UCSD-AML1 (cell line): ENCODE data around the gene GINS1.
"Not testable (repeated sequence)": the region's sequence is repeated elsewhere in the genome, so short reads cannot be mapped to it uniquely, and the experiment has no call there.

Source experiments
- DNase-seq: peaks from one replicate; lab custom pipeline; 2025; ENCODE audit not compliant: unreplicated experiment; lab: John Stamatoyannopoulos, UW

The GINS1 gene

DNA sequence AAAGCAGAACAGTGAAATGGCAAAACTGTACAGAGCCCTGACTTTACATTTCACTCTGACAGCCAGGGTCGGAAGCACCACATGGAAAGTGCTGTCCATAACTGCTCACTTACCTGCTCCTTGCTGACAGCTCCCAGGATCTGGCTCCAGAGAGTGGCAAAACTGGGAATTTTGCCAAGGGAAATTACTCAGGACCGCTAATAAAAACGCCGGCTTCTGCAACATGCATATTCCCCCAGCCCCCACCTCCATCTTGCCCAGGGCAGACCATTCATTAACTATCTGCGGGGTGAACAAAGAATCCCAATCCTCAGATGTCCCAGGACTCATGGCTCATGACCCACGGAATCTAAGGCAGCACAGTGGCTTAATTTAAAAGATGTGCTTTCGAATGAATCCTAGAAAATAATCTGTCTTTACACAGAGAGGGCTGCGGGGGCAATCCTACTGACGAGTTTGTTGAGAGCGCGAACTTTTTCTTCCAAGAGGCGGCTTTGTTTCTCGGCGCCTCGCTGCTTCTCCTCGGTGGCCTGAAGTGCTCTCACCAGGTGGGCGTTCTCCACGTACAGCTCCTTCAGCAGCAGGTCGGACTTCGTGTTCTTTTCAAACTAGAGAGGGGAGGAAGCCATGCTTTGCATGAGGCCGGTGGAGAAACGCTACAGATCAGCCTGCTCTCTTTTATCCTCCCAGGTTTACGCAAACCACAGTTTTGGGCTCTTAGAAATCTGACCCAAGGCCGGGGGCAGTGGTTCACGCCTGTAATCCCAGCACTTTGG lies 45.8 kb downstream of the GINS1 start:
- no peak for DNase-seq

DNA sequence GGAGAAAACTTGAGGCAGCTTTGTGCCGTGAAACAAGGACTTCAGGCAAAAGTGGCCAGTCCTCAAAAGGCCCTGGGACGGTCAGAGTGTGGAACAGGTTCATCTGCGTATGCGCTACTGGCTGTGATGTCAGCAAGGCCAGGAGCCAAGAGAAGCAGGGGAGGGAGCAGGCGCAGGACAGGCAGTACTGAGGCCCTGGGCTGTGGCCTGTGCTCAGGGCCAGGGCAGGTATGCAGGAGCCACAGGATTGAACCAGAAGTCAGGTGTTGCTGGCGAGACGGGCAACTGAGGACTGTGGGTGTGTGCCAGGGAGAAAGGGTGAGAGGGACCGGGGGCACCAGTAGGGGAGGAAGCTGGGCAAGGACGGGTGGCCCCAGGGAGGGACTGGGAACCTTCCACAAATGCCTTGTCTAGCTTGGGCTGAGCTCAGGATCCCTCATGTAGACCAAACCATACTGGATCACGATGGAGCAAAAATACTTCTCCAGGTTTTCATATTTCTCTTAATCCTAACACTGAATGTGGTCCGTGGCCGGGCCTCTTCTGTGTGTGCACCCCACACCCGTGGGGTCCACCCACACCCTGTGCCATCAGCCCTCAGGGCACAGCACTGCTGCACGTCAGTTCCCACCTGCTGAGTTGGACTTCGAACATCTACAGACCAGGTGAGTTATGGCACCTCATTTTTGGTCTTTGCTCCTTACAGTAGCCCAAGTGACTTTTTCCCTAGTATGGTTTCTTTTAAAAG lies 46.9 kb downstream of the GINS1 start:
- no peak for DNase-seq

DNA sequence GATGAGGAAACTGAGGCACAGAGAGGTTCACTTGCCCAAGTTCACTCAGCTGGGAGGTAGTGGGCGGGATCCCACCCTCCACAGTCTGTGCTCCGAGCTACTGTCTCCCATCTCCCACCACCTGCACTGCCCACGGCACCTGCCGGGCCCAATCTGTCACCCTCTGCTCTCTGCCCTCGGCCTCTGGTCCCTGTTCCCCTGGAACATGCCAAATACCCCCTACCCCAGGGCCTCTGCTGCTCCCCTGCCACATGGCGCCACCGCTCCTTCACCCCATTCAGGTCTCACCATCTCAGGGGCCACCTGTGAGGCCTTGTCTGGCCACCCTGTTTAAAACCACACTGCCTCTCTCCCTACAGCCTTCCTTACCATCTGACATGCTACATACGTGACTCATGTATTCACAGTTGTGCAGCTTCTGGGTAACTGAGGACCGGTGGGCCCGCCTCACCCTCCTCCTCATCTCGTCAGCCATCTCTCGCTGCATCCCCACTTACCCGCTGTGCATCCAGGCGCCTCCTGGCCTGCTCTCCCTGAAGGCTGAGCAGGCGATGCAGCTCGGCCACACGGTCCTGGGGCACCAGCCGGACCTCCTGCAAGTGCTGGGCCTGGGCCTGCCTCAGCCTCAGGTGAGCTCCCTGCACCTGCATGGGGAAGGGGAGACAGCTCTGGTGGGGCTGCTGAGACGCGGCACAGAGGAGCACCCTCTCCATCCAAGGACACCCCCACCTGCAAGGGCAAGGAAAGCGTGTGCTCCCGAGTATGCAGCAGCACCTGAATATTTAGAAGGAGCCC lies 50.6 kb downstream of the GINS1 start:
- DNase-seq: no peak

DNA sequence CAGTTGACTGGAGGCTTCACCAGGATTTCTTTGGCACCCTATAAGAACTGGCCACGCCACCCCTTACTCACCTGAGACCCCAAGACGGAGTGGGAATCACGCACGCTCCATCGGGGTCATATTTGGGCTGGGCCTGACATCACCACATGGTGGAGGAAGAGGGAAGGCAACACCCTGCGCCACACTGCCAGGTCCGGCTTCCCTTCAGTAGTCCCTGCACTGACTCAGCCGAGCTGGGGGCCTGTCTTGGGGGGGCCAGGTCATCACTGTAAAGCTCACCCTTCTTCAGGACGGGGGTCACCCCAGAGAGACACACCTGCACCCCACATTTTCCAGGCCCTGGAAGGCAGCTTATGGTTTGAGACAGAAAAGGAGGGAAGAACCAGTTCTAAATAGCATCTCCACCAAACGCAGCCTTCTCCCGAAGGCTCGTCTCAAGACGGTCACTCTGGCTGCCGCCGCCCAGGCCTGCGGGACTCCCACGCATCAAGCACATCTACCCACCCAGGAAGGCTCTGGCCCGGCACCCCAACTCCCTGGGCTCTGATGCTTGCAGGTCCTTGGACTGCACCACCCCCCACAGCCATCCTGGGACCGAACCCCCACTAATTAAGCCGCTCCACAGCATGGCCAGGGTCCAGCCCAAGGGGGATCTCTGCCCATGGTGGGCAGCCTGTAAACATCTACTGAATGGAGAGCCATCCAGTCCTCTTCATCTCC lies 51.8 kb downstream of the GINS1 start:
- no peak for DNase-seq

DNA sequence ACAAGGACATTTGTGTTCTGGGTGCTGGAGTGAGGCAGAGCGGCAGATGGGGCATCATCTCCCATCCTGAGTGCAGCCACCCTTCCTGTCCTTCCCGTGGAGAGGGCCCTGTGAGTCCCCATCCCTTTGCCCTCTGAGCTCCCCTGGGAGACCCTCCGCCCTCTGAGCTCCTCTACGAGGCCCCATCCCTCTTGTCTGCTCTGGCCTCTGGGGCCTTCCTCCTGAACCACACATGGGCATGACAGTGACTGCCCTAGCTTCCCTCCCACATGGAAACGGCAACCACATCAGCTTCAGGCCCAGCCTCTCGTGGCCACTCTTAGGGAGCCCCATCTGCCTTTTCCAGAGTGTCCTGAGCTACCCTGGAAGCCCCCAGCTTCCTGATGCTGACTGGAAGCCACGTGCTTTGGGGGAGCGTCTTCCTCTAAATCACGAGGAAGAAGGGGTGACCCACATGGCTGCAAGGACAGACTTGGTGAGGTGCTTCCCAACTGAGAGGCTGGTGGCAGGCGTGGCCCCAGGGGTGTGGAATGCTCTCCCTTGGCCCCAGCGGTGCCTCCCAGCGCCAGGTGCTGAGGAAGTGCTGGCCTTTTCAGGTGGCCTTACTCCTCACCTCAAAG lies 52.6 kb downstream of the GINS1 start:
- DNase-seq: no peak

DNA sequence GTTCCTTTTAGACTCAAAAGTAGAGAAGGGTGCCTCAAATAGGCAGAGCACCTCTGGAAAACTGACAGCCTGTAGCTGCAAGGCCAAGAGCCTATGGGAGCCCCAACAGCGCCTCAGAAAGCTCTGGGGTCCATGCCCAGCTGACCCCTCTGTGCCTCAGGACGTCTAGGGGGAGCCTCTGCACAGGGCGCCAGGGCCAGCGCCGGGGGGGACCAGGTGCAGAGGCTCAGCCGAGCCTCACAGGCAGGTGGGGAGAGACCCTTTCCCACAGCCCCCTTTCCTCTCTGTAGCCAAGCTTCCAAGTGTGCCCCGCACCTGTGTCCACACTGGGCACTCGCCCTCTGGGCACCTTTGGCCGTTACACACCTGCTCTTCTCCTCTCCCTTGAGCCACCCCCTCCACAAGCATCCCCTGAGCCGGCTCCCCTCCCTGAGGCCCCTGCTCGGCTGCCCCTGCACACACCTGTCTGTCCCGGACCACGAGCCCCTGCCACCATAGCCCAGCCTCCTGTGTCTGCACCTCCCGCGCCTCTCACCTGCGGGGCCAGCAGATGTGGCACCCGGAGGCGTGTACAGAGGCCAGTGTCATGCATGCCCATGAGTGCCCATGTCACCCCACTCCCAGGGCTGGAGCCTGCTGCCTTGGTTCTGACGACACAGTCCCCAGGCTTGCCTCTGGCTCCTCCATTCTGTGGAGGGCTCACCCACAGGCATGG lies 53.2 kb downstream of the GINS1 start:
- no peak for DNase-seq

DNA sequence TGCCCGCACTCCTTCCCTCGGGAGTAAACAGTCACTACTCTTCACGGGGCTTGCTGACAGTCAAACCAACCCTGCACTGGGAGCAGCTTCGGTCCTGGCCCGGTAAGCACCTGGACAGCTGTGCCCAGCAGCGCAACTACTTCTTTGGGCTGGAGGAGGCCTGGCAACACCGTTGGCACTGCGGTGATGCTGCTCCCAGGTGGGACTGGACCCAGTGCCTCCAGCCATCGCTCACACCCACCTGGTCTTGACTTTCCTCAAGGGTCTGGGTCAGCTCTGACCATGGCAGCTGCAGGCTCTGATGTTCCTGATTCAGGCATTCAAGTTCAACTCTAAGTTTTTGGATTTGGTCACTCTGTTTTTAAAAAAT lies 53.8 kb downstream of the GINS1 start:
- DNase-seq: no peak

DNA sequence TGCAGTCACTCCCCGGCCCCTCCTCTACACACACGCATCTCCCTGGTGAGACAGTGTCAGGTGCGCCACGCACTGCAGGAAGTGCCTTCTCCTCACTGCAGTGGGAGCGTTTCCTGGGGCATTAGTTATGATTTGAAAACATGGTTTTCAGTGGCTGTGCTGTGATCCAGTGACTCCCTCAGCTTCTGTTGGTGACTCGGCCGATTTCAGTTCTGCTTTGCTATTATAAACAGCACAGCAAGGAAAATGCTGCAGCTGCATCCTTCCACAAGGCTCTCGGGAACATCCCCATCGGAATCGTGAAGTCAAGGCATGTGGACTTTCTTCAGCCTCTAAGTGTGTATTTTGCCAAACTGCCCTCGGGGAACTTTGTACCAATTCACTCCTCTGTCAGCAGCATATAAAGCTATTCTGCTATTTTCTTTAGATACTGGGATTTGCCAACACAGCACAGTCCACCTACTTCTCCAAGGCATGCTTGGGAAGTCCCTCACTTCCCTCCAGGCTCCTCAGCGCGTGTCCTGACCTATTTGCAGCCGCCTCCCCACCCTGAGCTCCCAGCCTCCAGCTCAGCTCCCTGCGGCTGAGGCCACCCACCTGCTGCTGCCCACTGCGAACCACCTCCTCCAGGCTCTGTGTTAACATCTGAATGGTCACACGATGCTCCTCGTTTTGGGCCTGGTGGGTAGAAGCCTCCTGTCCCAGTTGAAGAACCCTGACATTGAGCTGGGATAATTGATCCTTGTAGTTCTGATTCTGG lies 54.5 kb downstream of the GINS1 start:
- no peak for DNase-seq

DNA sequence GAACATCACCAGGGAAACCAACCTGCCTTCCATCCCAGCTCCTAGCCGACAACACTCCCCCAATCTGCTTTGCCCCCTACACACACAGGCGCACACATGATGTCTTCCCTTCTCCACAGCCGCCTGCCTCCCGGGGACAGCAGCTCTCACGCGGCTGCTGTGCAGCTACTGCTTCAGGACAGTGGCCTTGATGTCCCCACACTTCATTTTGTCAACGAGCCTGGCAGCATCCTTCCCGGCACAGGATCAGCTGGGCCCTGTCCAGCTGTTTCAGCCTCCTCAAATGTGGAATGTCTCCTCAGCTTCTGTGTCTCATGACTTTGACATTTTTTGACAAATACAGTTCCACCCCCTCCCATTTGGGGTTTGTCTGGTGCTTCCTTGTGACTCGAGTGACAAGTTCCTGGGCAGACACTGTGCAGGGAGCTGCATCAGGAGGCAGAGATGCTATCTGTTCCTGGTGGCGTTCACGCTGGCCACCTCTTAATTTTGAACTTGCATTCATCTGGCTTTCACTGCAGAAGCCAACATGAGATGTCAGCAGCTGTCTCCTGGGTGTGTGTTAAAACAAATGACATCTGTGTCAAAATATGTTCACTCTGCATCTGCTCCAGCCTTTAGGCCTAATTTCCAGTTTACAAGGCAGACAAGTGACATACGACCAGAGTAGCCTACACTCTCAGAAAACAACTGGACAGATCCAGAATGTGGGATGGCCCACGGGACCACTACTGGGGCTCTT lies 57.2 kb downstream of the GINS1 start:
- no peak for DNase-seq

DNA sequence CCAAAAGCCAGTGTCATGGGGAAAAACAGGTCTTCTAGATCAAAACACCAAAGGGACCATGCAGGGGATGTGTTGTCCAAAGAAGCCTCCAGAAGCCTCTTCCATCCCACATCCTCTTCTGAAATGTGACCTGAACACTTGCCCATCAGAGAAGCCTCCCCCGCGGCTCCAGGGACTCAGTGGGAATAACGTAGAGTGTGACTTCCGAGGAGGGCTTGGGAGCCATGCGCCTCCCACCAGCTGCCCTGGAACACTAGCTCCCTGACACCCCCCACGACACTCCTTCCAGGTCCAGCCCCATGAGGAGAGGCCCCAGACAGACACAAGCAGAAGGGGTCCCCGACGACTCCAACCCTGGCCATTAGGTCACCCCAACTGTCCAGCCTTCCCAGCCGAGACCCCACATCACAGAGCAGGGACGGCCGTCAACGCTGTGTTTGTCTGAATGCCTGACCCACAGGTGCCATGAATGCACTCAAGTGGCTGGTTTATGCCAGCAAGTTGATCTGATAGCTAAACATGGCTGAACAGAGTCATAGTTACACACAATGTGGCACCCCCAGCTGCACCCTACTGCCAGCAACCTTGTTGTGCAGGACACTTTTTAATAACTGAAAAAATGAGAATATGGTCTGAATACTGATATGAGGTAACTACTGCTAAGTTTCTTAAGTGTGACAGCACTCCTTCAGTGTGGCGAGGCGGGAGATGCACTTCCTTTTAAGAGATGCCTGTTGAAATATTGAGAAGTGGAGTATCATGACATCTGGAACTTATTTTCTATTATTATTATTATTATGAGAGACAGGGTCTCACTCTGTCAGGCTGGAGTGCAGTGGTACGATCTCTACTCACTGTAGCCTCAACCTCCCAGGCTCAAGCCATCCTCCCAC lies 58.0 kb downstream of the GINS1 start:
- DNase-seq: no peak

DNA sequence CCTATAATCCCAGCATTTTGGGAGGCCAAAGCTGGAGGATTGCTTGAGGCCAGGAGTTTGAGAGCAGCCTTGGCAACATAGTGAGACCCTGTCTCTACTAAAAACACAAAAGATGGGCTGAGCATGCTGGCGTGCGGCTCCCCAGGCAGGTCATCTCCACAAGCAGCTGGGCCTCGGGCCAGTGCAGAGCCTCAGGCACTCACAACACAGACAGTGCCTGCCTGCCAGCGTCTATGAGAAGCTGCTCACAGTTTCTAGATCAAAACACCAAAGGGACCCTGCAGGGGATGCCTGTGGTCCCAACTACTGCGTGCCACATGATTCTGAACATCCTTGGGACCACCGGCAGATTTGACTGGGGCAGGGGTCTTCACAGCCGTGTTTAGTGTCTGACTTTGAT lies 59.4 kb downstream of the GINS1 start:
- no peak for DNase-seq

DNA sequence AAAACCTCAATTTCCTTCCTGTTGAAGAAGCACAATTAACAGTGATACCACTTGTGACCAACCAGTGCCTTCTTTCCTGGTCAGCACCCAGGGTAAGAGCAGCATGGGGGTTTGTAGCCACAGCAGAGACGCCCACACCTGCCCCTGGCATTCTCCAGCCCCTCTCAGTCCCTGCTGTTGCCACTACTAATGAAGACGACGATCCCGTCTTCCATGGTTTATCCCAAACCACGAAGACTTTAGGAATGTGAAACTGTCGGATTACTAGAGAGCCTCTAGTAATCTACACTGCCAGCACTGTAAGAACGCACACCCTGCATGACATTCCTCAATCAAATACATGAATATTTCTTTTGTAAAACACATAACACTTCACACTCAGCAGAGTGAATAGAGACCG lies 60.0 kb downstream of the GINS1 start:
- DNase-seq: no peak

DNA sequence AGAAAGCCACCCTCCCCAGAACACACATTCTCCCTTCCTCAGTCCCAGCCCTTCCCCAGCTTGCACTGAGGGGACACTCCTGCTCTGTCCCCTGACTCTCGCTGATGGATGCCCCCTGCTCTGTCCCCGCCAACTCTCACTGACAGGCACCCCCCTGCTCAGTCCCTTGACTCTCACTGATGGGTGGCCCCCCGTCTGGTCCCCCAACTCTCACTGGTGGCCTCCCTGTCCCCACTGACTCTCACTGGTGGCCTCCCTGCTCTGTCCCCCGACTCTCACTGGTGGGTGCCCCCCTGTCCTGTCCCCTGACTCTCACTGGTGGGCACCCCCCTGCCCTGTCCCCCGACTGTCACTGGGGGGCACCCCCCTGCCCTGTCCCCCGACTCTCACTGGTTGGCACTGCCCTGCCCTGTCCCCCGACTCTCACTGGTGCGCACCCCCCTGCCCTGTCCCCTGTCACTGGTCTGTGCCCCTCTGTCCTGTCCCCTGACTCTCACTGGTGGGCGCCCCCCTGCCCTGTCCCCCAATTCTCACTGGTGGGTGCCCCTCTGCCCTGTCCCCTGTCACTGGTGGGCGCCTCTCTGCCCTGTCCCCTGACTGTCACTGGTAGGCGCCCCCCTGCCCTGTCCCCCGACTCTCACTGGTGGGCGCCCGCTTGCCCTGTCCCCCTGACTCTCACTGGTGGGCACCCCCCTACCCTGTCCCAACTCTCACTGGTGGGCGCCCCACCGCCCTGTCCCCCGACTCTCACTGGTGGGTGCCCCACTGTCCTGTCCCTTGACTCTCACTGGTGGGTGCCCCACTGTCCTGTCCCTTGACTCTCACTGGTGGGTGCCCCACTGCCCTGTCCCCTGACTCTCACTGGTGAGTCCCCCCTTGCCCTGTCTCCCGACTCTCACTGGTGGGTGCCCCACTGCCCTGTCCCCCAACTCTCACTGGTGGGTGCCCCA lies 60.9 kb downstream of the GINS1 start:
- DNase-seq: no peak

DNA sequence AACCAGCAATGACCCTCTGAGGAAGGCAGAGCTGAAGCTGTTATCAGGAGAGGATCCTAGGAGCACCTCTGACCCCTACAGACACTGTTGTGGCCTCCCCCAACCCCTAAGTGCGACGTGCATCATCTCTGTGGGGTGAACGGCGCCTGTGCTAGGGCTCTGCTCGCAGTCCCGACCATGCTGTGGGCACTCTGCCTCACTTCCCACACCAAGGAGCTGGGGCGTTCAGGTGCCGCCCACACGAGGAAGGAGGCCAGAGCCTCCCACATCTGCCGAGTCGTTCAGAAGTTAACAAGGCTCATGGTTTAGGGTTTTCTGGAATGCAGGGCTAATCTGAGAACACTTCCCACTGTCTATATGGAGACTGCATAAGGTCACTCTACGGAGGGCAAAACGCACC lies 62.1 kb downstream of the GINS1 start:
- DNase-seq: no peak

DNA sequence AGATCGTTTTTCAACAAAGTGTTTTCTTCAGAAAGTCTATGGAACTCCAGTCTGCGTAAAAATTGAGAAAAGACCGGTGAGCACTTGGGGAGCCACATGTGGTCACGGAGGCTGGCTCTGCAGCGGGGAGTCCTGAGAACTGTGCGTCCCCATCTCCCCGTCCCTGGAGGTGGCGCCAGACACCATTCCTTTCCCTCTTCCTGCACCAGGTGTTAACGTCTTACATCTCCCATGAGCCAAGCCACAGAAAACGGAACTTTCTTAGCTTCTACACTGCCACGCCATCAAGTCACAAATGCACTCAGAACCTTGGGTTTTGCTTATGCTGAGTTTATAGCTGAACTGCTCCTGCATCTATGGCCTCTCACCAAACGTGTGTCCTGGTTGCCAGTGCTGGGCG lies 62.6 kb downstream of the GINS1 start:
- peak; percentile 45 for DNase-seq

DNA sequence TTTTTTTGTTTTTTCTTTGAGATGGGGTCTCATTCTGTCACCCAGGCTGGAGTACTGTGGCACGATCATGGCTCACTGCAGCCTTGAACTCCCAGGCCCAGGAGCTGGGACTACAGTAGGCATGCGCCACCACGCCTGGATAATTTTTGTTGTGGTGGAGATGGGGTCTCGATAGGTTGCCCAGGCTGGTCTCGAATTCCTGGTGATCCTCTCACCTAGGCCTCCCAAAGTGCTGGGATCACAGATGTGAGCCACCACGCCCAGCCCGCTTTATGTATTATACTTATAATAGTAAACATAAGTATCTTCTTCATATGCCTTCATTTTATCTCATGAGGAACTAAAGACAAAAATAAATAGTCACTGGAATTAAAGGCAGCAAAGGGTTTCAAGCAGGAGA lies 63.5 kb downstream of the GINS1 start:
- no peak for DNase-seq

DNA sequence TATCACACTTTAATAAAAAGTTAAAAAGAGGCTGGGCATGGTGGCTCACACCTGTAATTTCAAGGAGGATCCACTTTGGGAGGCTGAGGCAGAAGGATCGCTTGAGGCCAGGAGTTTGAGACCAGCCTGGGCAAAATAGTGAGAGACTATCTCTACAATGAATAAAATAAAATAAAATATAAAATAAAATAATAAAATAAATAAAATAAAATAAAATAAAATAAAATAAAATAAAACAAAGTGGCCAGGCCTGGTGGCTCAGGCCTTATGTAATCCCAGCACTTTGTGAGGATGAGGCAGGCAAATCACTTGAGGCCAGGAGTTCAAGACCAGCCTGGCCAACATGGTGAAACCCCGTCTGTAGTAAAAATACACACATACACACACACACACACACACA lies 65.8 kb downstream of the GINS1 start:
- DNase-seq: not testable (repeated sequence)
